HCT116 (cell line): Measurements from ENCODE around the gene NTRK3.

ENCODE experiments used
- CTCF ChIP-seq, 3 experiments: fragments of 200-600 bp in 1 of 3; sonication (generic) in 1 of 3; IDR thresholded peaks in 2 of 3; conservative IDR thresholded peaks in 1 of 3; 2 replicates each; pipeline ENCODE4 v1.5.1; 2012 to 2017; ENCODE audit warnings: low read depth in 2 of 3, low read length in 2 of 3, antibody characterized with exemption in 1 of 3, borderline replicate concordance in 1 of 3, control low read depth in 1 of 3, mild to moderate bottlenecking in 1 of 3, mixed read lengths in 1 of 3, mixed run types in 1 of 3, moderate library complexity in 1 of 3; ENCODE audit not compliant: insufficient read depth in 1 of 3
- EGR1 ChIP-seq: IDR thresholded peaks from 2 replicates; pipeline ENCODE4 v1.6.1; 2012; ENCODE audit warnings: low read depth
- EZH2 ChIP-seq: fragments of 200-600 bp; sonication (generic); IDR thresholded peaks from 2 replicates; pipeline ENCODE4 v1.6.1; 2017; ENCODE audit warnings: antibody characterized with exemption, mixed run types
- EZH2phosphoT487 ChIP-seq: fragments of 200-600 bp; IDR thresholded peaks from 2 replicates; pipeline ENCODE4 v1.6.1; 2018; ENCODE audit warnings: antibody characterized with exemption, borderline replicate concordance
- POLR2A ChIP-seq: IDR thresholded peaks from 2 replicates; pipeline ENCODE4 v1.7.0; 2011; ENCODE audit warnings: borderline replicate concordance; ENCODE audit not compliant: insufficient read depth, insufficient read length; ENCODE audit errors: extremely low read depth
- POLR2AphosphoS5 ChIP-seq: IDR thresholded peaks from 2 replicates; pipeline ENCODE4 v1.6.1; 2011; ENCODE audit warnings: mild to moderate bottlenecking, low read depth, low read length, moderate library complexity
- RAD21 ChIP-seq: IDR thresholded peaks from 2 replicates; pipeline ENCODE4 v1.6.1; 2012; ENCODE audit warnings: low read depth, mild to moderate bottlenecking
- REST ChIP-seq: IDR thresholded peaks from 2 replicates; pipeline ENCODE4 v1.6.1; 2012; ENCODE audit warnings: low read depth
- SIN3A ChIP-seq: IDR thresholded peaks from 2 replicates; pipeline ENCODE4 v1.6.1; 2012; ENCODE audit warnings: low read depth
- SRF ChIP-seq: IDR thresholded peaks from 2 replicates; pipeline ENCODE4 v1.6.1; 2012; ENCODE audit warnings: low read depth
- ZBTB33 ChIP-seq: IDR thresholded peaks from 2 replicates; pipeline ENCODE4 v1.6.1; 2011; ENCODE audit warnings: mild to moderate bottlenecking, low read length, moderate library complexity; ENCODE audit not compliant: insufficient replicate concordance; ENCODE audit errors: extremely low read depth
- ZNF274 ChIP-seq: fragments of 200-500 bp; sonication (Bioruptor generic); IDR thresholded peaks from 2 replicates; pipeline ENCODE4 v1.6.1; 2014; ENCODE audit warnings: mild to moderate bottlenecking, low read depth, low read length, inconsistent platforms
- TF ChIP-seq, protein P1 (sequence below): IDR thresholded peaks from 2 replicates; pipeline ENCODE4 v1.6.1; 2012

DNA sequence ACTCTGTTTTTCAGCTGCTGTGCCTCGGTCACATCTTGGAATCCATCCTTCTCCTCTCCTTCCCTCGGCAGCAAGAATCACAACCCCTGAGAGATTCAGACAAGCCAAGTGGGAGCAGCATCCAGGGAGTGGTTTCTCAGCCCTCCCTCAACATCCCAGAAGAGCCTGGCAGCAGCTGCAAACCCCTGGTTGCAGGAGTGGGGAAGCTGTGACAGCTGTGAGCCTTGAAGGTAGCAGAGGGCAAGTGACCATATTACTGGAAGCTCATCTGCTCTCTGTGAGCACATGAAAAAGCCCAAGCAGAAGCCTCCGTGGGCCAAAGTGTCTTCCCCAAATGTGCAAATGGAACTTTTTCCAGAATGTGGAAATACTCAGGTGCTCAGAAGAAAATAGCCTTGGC lies 312.9 kb downstream of the NTRK3 start:
- no peak for TF ChIP-seq CTCF (IDR thresholded peaks at IDR 0.05 in 2 of 3, conservative IDR thresholded peaks at IDR 0.05 in 1 of 3; ENCODE audit: borderline replicate concordance in 1 of 3, insufficient read depth in 1 of 3, low read depth in 2 of 3, low read length in 2 of 3)
- no peak for TF ChIP-seq POLR2AphosphoS5
- TF ChIP-seq ZNF274, result no peak
- no peak for TF ChIP-seq POLR2A
- TF ChIP-seq EZH2phosphoT487, result no peak
- no peak for TF ChIP-seq RAD21
- no peak for TF ChIP-seq EZH2
- TF ChIP-seq EGR1, result no peak
- TF ChIP-seq SRF, result no peak
- TF ChIP-seq, protein P1, sequence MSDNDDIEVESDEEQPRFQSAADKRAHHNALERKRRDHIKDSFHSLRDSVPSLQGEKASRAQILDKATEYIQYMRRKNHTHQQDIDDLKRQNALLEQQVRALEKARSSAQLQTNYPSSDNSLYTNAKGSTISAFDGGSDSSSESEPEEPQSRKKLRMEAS, result no peak
- TF ChIP-seq REST, result no peak
- TF ChIP-seq ZBTB33, result no peak
- TF ChIP-seq SIN3A, result no peak
